Iris pigment epithelial cell (primary cell): ENCODE results near the gene LRMDA.

Experiments used
- DNase-seq: peaks from one replicate; pipeline ENCODE4 v3.0.0-alpha.2; 2011; ENCODE audit warnings: low read depth

Gene LRMDA

GRCh38 chr10:76444034-76444800 is 1012.8 kb downstream of the LRMDA start:
- peak; percentile 20 for DNase-seq

- DNase-seq: no peak
Measured at GRCh38 chr10:76447578-76447977, 1016.2 kb downstream of the LRMDA start.

GRCh38 chr10:76451911-76452310 is 1020.5 kb downstream of the LRMDA start:
- DNase-seq: no peak

GRCh38 chr10:76453332-76453731 is 1021.9 kb downstream of the LRMDA start:
- no peak for DNase-seq

DNA sequence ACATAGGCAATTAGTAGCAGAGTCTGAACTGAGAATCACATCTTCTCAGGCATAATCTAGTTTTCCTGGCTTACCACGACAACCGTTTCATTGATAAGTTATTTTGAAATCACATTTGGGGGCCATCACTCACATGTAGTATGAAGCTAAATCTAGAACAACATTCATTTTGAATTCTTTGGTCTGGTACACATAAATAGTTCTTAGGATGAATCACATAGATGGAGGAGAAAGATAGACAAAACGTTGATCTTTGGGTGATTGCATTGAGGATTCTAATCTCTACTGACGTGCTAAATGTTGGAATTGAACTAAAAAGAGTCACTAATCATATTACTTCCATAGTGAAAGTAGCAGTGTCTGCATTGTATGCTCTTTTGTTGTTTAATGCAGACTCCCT is 1022.6 kb downstream of the LRMDA start:
- DNase-seq: peak; percentile 39

DNA sequence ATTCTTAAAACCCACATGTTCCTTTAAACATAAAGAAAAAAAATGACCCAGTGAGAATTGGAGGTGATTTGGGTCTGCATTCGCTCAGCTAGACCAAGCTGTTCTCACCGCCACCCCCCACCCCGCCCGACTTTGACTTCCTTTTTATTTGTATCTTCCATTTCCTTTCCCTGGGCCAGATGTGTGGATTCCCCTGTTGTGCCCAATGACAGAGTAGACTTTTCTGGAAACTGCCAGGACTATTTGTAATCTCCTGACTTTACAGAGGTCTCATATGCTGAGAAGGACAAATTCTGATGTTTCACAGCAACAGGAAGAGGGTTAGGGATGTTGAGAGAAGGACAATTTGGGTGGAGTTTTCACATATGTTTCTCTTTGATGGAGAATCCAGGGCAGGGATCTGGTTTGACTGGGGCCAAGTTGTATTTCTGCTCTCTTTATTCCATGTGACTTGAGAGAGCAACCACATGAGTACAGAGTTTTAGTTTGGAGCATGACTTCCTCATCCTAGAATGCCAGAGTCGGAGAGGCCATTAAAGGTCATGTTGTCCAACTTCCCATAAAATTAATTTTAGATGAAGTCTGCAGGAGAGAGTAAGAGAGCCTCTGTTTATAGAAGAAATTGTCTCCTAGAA is 1023.2 kb downstream of the LRMDA start:
- DNase-seq: no peak

DNA sequence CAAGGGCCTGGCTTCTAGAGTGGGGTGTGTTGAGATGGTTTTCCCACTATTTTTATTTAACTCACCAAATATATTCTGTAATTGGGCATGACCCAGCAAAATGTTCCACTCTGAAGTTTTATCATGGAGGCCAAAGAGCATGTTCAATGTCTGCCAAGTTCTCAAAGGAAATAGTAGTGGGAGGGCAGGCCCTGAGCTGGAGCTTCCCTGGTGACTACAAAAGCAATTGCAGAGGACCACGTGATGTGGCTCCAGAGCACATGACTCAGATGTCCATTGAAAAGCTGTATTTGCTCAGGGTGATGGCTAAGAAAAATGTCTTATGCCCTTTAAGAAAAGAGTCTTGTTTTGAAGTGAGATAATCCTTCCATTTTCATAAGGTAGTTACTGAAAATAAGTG is 1024.8 kb downstream of the LRMDA start:
- no peak for DNase-seq

DNA sequence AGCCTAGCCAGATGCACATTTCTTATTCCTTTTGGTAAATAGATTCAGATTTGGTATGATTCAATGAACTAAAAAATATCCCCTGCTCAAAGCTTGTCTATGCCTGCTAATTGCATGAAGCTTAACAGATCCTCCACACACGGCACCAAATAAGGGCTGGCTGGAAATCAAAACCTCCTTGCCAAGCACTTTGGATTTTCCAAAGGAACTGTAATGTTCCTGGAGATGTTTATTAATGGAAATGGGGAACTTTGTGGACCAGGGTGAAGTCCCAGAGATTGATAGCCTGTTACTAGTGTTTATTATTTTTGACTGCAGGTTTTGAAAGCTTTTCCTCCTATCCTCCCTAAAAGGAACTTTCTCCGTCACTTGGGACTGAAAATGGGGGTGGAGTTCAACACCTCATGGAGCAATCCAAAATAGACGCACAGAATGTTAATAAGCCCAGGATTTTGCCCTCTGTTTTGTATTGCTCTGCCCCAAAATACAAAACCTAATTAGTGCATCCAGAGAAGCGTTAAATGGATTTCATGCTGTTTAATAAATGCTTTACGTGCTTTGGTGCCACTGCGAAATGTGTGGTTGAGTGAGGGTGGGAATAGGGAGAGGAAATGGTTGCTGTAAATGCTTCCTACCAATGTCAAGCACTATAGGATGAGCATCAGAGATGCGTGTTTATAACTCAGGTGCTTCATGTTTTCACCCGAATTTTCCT is 1027.7 kb downstream of the LRMDA start:
- no peak for DNase-seq

DNA sequence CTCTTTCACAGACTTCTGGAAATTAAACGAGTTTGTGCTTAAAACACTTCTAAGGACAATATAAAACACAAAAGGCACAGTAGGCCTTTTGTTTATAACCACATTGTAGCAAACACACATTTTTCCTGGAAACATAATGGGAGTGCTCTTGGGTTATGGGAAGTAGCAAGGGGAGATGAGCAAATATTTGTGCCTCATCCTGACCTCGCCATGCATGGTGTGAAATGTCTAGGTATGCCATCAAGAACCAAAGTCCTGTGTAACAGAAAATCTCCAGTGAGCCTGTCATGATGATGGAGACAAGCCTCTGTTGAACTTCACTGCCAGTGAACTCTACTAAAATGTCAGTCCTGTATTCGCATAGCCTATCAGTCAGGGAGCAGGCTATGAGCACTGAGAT is 1029.6 kb downstream of the LRMDA start:
- DNase-seq: no peak

- DNase-seq: no peak
Measured at GRCh38 chr10:76463111-76463510, 1031.7 kb downstream of the LRMDA start.

- DNase-seq: no peak
Measured at GRCh38 chr10:76466836-76467503, 1035.5 kb downstream of the LRMDA start.

- DNase-seq: no peak
Measured at GRCh38 chr10:76469675-76470074, 1038.3 kb downstream of the LRMDA start.

GRCh38 chr10:76479103-76479790 is 1047.8 kb downstream of the LRMDA start:
- DNase-seq: no peak

GRCh38 chr10:76481178-76481577 is 1049.8 kb downstream of the LRMDA start:
- no peak for DNase-seq

GRCh38 chr10:76487582-76487981 is 1056.2 kb downstream of the LRMDA start:
- DNase-seq: no peak

GRCh38 chr10:76488602-76489001 is 1057.2 kb downstream of the LRMDA start:
- no peak for DNase-seq

DNA sequence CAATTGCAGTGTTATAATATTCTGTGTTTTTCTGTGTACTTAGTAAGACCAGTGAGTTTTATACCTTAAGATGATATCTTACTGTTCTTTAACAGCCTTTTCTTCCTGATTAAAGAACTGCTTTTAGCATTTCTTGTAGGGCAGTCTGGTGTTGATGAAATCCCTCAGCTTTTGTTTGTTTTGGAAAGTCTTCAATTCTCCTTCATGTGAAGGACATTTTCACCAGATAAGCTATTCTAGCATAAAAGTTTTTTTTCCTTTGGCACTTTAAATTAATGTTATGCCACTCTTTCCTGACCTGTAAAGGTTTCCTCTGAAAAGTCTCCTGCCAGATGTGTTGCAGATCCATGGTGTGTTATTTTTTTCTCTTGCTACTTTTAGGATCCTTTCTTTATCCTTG is 1059.8 kb downstream of the LRMDA start:
- DNase-seq: peak; percentile 62

DNA sequence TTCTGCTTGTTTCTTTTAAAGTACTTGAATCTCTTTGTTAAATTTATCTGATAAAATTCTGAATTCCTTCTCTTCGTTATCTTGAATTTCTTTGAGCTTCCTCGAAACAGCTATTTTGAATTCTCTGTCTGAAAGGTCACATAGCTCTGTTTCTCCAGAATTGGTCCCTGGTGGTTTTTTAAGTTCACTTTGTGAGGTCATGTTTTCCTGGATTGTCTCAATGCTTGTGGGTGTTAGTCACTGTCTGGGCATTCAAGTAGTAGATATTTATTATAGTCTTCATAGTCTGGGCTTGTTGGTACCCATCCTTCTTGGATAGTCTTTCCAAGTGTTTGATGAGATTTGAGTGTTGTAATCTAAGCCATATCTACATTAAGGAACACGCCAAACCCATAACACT is 1060.6 kb downstream of the LRMDA start:
- DNase-seq: peak; percentile 94

DNA sequence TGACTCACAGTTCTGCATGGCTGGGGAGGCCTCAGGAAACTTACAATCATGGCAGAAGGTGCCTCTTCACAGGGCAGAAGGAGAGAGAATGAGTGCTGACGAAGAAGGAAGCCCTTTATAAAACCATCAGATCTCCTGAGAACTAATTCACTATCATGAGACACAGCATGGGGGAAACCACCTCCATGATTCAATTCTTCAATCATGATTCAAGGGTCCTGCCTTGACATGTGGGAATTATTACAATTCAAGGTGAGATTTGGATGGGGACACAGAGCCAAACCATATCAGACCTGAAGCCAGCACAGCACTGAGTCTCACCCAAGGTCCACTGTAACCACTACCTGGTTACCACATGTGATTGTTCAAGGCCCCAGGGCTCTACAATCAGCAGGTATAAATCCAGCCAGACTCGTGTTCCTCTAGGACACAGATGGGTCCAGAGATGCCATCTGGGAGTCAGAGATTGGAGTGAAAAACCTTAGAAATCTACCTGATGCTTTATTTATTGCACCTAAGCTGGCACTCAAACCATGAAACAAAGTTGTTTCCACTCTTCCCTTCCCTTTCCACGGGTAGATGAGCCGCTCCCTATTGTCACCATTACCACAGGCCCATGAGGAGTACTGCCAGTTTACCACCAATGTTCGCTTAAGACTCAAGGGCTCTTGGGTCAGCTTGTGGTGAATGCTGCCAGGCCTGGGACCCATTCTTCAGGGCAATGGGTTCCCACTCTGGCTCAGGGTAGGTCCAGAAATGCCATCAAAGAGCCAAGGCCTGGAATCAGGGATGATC is 1061.5 kb downstream of the LRMDA start:
- DNase-seq: no peak

GRCh38 chr10:76497666-76498065 is 1066.2 kb downstream of the LRMDA start:
- DNase-seq: no peak

DNA sequence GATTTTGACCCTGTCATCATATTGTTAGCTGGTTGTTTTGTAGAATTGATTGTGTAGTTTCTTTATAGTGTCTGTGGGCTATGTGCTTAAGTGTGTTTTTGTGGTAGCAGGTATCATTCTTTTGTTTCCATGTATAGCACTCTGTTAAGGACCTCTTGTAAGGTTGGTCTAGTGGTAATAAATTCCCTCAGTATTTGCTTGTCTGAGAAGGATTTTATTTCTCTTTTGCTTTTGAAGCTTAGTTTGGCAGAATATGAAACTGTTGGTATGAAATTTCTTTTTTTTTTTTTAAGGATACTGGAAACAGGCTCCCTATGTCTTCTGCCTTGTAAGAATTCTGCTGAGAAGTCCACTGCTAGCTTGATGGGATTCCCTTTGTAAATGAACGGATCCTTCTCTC is 1073.4 kb downstream of the LRMDA start:
- no peak for DNase-seq
